Hippocampal formation (tissue), 2 donors: ENCODE results near the gene SEC24D.
"Not testable (repeated sequence)": the region's sequence is repeated elsewhere in the genome, so short reads cannot be mapped to it uniquely, and the experiment has no call there.

Source experiments
- DNase-seq, 2 donors: peaks; one replicate each; lab custom pipeline; 2025; lab: John Stamatoyannopoulos, UW

The SEC24D gene

GRCh38 chr4:118810991-118811764 lies 24.7 kb downstream of the SEC24D start:
- DNase-seq: no peak

GRCh38 chr4:118807659-118808058 lies 28.3 kb downstream of the SEC24D start:
- no peak for DNase-seq

DNA sequence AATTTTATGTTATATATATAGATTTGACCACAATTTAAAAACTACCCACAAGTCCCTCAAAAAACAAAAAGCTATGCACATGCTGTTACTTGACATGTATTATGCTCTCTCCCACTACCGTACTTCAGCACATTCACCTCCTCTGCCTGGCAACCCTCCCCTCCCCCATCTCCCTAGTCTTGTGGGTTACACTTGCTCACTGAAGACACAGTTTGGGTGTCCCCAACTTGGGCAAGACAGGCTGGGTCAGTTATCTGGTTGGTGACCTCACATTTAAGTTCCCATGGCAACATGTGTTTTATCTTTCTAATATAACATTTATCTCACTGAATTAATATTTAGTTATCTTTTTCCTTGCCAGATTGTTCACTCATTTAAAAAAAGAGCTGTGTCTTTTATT lies 32.7 kb downstream of the SEC24D start:
- no peak for DNase-seq

DNA sequence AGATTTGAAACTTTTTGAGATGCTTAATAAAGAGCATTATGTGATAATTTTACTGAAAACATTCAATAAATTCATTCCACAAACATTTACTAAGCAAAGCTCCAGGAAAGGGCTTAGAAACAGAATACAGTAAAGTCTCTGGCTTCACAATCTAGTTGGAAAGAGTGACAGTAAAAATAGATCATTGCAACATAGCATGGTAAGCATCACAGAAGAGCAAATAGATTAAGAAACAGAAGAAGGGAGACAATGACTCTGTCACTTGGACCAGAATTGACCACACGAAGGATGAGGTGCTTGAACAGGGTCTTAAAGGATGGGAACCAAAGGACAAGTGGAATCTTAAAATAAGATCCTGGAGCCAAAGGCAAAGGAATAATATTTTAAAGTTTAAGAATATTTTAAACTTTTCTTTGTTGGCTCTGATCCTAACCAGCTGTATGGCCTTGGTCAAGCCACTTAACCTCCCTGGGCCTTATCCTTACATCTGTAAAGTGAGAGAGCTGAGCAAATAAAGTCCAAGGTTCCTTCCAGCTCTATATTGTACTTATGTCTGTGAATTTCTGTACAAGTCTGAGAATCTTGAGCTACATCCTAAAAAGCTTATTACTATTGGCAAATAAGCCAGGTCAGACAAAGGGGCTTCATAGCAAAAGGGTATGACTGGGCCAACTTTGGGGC lies 33.9 kb downstream of the SEC24D start:
- DNase-seq: no peak

GRCh38 chr4:118799231-118799942 lies 36.5 kb downstream of the SEC24D start:
- no peak for DNase-seq

DNA sequence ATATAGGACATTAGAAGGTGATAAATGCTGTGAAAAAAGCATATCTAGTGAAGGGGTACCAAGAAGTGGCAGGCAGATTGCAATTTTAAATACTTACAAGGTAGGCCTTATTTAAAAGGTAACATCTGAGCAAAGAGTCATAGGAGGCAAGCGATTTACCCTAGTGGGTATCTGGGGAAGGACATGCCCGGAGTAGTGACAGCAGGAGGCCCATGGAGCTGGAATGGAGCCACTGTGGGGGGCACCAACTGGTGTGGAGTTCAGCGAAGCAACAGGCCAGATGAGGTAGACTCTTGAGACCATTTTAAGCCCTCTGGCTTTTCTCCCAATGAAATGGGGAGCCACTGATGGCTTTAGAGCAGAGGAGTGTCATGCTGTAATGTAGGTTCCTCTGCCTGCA lies 37.3 kb downstream of the SEC24D start:
- no peak for DNase-seq

DNA sequence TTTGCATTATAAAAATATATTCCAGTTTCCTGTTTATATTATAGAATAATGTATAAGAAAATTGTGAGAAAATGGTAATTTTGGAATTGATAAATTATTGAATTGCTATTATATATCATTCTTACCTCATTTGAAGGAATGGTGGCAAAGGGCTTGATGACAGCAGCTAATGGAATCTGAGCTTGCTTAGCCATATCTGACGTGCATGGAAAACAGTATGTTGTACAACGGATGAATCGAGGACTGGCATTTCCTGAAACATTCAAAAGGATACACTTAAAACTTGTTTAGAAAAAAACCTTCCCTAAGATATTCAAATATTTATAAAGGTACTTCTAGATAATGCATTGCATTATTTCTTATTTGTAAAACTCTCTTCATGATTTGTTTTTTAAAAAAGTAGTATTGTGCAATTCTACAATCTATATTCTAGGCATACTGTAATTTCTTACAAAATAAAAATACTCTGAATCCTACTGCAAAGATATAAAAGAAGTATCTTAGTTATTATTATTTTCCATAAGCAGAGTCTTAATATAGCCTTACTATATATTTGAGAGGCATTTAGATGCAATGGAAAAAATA lies 38.3 kb downstream of the SEC24D start:
- DNase-seq: no peak

- DNase-seq: not testable (repeated sequence)
Observed at GRCh38 chr4:118791690-118792446, 44.1 kb downstream of the SEC24D start.

GRCh38 chr4:118790544-118790943 lies 45.4 kb downstream of the SEC24D start:
- DNase-seq: no peak

GRCh38 chr4:118788911-118789310 lies 47.0 kb downstream of the SEC24D start:
- DNase-seq: no peak

GRCh38 chr4:118787844-118788380 lies 48.0 kb downstream of the SEC24D start:
- DNase-seq: no peak

- DNase-seq: no peak
Observed at GRCh38 chr4:118784776-118785175, 51.1 kb downstream of the SEC24D start.

DNA sequence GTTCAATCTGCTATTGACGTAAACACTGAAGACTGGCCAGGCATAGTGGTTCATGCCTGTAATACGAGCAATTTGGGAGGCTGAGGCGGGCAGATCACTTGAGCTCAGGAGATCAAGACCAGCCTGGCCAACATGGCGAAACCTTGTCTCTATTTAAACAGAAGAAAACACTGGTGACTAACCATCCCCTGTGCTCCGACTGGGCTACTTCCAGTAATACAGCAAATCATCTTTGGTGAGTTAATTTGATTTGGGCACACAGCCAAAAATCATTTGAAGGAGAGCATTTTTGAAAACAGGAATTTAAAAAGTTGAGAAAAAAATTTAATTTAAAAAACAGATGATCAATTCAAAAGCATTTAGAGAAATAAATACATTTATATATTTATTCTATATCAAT lies 52.0 kb downstream of the SEC24D start:
- DNase-seq: no peak

DNA sequence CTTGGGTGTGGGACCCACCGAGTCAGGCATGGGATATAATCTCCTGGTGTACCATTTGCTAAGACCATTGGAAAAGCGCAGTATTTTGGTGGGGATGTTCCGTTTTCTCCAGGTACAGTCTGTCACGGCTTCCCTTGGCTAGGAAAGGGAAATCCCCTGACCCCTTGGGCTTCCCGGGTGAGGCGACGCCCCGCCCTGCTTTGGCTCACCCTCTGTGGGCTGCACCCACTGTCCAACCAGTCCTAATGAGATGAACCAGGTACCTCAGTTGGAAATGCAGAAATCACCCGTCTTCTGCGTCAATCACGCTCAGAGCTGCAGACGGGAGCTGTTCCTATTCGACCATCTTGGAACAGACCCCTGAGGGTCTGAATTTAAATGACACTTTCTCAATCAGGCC lies 53.0 kb downstream of the SEC24D start:
- not testable (repeated sequence) for DNase-seq

- DNase-seq: not testable (repeated sequence)
Observed at GRCh38 chr4:118777649-118778048, 58.3 kb downstream of the SEC24D start.

GRCh38 chr4:118776955-118777640 lies 58.8 kb downstream of the SEC24D start:
- DNase-seq: not testable (repeated sequence)

DNA sequence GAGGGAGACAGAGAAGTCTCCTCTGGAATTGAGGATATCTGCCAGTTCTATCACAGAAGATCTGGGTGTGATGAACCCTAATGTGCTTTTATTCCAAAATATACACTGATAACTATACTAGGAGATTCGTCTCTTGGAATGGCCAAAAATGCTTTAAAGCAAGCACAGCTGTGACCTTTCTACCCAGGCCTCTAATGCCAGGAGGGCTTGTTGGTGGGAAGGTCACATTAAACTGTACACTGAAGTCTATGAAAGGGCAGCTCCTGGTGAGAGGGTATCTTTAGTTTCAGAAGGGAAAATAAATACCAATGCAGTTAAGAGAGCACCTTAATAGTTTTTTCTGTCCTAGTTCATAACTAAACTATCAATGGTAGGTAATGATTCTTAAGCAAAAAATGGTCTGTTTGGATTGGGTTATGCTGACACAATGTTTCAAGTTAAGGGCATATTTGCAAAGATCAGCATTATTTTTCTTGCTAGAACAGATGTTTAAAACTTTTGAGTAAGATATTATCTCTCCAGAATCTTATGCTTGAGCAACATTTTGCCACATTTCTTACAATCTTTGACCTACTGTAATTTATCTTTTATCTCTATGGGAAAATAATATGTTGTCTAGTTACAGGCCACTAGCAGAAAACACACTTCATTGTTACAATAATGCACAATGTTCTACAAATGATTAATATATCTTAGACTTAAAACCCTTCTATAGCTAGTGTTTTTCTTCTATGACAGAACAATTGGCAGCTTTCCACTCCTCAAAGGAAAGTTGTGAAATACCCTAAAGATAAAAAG lies 59.6 kb downstream of the SEC24D start:
- DNase-seq: no peak

GRCh38 chr4:118775405-118775804 lies 60.5 kb downstream of the SEC24D start:
- no peak for DNase-seq

GRCh38 chr4:118774989-118775388 lies 60.9 kb downstream of the SEC24D start:
- DNase-seq: no peak

DNA sequence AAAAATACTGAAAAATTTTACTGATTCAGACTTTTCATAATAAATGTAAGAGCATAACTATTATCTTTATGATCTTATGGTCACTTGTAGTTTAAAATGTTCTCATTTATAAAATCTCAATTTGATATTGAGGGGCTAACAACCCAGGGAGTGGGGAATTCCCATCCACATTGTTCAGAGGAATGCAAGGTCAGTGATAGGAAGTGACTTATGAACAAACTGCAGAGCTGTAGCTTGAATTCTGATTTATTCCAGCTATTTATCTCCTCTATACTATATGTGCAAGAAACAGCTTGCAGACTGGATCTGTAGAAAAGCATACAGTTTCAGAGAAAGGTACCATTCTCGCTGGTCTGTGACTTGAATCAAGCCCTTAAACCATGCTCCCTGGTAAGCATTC lies 61.6 kb downstream of the SEC24D start:
- DNase-seq: no peak
